Embryonic facial prominence (tissue), 1 donor: ENCODE results near the gene TXN2.

Experiments
- DNase-seq: peaks from one replicate; pipeline ENCODE4 v3.0.0-alpha.2; 2016; ENCODE audit errors: extremely low spot score

TXN2 gene

DNA sequence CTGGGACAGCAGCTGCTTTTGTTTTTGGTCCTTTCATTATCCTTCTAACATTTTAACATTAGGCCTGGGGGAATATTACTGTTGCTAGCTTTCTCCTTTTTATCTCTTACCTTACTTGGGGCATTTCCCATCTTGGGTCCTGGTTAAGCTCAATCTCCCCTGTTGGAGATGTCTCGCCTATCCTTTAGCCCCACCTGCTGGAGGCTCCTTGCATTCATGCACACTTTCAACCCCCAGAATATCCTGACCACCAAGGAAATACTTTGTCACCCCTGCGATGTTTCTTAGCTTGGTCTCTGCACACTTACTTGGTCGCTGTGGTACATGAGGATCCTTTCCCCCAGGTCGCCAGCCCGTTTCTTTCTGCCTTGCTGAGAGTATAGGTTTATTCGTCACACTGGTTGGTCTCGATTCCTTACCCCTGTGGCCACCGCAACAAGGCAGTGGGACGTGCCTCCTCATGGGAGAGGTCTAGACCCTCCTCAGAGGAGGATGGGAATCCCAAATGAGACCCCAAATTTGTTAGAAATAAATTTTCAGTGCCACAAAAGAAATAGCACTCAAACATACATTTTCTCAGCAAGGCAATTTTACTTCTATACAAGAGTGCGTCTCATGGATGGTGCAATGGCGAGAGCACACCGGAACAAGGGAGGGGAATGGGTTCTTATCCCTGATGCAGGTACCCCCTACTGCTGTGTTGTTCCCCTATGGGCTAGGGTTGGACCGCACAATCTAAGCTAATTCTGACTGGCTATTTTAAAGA lies 5.4 kb upstream of the TXN2 start:
- DNase-seq = no peak

DNA sequence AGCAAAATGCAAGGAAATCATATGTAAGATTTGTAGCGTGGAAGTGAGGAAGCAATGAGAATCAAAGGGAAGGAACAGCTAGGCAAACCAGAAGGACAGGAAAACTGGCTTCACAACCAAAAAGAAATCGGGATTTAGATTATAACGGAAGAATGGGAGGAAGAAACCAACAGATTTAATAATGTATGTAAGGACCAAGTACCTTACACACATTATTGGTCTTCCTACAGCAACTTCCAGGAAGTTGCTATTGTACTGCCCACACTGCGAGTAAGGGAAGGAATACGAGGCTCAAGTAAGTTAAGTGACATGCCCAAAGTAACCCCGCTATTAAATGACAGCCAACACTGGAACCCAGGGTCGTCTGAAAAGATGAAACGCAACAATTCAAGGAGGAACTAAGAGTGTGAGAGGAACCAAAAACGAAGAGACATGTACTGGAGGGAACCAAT lies 473 bp downstream of the TXN2 start:
- peak; percentile 75 for DNase-seq

DNA sequence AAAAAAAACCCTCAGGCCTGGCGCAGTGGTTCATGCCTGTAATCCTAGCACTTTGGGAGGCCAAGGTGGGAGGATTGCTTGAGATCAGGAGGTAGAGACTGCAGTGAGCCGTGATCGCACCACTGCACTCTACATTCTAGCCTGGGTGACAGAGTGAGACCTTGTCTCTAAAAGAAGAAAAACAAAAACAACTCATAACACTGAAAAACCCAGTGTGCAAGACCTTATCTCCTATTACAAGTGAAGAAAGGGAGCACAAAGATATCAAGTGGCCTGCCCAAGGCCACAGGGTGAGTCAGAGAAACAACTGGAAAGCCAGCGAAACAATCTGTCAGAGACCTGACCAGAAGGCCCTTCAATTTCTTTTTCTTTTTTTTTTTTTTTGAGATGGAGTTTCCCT lies 2.5 kb downstream of the TXN2 start:
- no peak for DNase-seq

DNA sequence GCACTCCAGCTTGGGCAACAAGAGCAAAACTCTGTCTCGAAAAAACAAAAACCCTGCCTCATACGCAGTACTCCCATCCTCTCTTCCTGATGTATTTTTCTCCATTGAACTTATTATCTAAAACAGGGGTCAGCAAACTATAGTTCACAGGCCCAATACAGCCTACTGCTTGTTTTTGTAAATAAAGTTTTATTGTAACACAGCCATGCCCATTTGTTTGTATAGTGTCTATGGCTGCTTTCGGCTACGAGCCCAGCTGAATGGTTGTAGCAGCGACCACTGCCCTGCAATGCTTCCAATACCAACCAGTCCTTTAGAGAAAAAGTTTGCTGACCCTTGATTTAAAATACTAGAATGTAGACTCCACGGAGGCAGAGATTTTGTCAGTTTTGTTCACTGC lies 6.1 kb downstream of the TXN2 start:
- no peak for DNase-seq

DNA sequence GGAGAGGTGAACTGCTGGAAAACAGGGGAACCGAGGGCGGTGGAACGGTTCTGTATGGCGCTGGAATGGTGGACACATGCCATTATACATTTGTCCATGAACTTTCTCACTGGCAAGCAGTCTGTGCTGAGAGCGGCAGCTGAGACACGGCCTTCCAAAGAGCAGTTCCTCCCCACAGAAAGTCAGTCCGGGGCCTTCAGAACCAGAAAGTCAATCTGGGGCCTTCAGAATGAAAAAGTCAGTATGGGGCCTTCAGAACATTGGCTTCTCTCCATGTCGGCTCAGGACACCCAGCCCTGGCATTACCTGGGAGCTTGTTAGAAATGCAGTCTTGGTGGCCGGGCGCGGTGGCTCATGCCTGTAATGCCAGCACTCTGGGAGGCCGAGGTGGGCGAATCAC lies 8.8 kb downstream of the TXN2 start:
- no peak for DNase-seq

DNA sequence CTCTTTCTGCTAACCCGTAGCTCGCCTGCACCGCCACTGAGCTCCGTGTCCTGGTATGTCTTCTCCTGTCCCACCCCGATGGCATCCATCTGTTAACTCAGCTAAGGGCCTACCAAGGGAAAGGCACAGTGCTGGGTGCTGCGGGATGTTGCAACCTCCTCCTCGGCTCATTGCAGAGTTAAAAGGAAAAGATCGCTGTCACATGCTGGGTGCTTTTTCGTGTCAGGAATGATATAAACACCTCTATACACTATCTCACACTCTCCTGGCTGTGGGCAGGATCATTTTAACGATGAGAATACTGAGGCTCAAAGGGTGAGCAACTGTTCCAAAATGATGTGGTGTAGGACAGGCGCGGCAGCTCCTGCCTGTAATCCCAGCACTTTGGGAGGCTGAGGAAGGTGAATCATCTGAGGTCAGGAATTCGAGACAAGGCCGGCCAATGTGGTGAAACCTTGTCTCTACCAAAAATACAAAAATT lies 10.1 kb downstream of the TXN2 start:
- no peak for DNase-seq

DNA sequence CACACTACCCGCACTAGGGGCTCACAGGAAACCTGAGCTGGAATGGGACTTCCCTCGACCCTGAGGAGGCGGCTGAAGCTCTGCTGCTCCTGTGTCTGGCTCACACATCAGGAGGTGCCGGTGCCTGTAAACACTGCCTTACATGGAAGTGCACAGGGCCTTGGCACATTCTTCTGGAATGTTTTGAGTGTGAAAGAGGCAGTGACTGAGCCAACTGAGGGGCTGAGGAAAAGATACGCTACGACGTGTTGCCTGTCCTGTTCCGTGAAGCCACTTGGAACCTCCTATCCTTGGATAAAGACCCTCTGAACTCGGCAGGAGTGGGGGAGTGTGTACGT lies 10.5 kb downstream of the TXN2 start:
- no peak for DNase-seq

DNA sequence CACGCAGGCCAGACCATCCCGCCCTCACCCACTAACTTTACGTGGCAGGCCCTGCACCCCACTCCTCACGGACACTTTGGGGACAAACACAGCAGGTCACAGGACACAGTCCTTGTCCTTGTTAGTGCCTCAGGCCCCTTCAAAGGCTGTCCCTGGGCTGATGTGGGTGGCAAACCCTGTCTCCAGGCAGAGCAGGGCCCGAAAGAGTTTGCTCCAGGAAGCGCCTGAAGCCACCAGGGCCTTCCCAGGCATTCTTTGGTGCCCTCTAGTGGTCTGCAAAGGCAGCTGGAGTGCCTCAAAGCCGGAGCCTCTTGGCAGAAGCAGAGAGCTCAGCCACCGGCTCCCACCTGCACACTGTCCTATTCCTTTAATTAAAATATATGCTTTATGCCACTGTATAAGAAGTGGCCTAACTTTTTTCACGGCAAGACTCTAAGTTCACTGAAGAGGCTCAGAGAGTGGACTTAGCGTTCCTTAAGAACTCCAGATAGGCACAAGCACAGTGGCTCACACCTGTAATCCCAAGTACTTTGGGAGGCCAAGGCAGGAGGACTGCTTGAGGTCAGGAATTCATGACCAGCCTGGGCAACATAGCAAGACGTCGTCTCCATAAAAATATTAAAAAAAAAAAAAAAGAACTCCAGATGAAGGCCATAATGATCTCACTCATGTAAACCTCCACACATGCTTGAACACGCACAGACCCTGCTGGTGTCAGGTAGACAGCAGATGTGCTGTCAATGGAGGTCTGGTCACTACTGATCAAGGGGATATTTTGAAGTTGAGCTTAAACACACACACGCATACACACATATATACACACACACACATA lies 11.1 kb downstream of the TXN2 start:
- peak; percentile 75 for DNase-seq

DNA sequence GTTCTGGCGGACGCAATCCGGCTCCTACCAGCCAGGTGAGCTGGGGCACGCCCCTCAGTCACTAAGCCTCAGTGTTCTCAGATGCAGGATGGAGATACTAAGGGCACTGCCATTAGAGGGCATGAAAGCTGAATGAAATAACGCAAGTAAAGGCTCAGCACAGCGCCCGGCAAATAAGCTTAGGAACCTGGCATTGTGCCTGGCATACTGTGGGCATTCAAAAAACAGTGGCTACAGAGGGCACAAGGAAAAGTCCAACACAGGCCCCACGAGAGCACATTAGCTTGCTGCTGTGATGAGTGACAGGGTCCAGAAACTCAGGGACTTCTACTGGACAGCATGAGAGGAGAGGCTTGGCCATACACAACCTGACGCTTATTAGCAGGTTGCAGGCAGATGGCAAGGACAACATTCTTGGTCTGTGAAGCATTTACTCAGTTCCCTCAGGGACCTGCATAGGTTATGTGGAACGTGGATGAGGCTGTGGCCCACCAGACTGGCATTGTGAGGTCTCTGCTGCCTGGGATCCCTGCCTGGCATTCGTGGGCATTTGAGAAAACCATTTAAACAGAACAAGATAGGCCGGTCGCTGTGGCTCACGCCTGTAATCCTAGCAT lies 12.2 kb downstream of the TXN2 start:
- no peak for DNase-seq

DNA sequence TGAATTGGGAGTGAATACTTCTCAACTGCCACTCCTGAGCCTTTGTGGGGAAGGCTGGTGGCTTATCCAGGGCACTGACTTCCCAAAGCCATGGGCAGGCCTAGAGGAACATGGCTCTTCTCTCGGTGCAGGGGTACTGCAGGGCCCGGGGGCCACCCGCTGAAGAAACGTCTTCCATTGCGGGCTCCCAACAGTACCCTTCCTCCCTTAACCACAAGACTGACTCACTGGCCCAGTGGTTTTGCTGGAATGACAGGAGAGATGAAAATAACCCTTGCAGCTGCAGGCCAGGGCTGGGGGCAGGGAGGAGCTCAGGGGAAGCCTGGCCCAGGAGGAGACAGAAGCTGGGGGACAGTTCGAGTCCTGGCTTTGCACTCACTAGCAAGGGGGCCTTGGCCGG lies 13.5 kb downstream of the TXN2 start:
- DNase-seq = no peak

DNA sequence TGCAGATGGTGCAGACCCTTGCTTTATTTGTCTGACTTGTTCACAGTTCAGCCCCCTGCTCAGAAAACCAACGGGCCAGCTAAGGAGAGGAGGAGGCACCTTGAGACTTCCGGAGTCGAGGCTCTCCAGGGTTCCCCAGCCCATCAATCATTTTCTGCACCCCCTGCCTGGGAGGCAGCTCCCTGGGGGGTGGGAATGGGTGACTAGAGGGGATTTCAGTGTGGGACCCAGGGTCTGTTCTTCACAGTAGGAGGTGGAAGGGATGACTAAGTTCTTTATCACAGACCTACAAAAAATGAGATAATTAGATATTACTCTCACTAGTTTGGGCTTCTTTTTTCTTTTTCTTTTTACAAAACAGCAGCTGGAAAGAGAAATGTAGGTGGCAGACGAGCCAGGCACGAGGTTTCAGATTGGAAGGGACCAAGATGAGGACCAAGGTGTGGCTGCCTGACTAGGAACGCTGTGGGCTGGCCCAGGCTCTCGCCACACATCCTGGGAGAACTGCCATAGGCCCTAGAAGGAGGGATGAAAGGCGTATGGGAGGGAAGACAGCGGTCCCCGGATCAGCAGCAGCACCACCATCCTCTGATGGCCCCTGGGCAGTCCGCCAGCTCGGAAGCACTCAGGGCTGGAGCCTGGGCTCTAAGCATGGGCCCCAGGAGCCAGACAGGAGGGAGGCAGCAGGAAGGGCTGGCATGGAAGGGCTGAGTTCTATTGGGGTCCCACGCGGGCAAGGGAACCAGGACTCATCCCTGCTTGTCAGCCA lies 14.2 kb downstream of the TXN2 start:
- DNase-seq = no peak

DNA sequence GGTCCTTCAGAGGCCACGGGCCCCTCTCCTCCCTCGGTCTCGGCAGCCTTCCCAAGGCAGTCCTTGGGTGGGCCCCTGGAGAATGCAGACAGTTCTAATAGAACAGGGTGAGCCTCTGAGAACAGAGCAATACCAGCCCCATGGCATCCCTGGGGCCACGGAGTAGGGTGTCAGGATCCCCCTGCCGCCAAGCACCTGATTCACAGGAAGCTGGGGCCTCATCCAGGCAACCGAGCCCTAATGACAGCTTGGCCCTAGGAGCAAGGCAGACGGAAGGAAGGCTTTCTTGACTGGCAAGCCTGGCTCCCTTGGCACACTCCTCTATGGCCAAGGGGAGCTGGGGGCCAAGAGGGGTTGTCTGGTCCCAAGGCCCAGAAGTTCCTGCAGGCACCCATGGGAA lies 15.2 kb downstream of the TXN2 start:
- no peak for DNase-seq

DNA sequence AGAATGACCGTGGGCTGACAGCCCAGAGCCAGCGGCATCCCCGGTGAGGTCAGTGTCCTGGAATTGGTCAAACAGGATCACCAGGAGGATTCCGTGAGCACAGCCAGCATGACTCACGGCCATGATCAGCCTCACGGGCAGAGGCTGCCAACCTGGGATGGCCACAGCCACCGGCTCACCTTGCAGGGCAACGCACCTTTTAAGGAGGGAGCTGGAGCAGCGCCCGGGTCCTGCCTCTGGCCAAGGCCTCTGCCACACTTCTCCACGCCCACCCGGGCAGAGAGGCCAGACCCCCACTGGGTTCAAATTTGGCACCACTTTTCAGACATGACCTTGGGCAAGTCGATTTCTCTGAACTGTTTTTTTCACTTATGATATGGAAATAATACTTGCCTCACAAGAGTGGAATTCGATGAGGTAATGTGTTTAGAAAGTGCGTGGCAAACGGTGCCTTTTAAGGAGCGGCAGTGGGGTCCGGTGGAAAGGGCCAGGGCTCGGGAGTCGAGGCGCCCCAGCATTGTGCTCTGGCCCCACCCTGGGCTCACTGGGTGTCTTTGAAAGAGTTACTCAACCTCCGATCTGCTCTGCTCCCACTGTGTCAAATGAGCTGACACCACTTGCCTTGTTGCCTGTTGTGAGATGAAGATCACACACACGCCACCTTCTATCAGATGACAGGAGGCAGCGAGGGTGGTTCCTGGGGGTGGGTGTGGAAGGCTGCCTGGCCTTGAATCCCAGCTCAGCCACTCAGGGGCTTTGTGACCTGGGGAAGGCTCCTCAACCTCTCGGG lies 16.0 kb downstream of the TXN2 start:
- no peak for DNase-seq

DNA sequence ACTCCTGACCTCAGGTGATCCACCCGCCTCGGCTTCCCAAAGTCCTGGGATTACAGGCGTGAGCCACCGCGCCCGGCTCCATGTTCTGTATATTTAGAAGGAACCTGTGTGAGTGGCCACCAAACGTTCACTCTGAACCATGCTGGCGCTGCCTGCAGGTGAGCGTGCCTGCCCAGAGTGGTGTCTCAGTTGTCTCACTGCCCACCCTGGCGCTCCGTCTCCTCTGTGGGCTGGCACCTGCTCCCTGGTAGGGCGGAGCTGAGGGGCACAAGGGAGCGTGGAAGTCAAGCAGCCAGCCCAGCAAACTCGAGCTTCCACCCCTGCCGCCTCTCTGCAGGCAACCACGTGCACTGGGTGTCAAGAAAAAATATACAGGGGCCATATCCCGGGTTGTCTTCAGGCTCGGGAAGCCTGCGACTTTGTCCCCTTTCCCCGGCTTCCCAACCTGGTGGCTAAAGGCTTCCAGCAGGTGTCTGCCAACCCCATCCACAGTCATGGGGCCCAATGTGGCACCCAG lies 16.7 kb downstream of the TXN2 start:
- DNase-seq = no peak

DNA sequence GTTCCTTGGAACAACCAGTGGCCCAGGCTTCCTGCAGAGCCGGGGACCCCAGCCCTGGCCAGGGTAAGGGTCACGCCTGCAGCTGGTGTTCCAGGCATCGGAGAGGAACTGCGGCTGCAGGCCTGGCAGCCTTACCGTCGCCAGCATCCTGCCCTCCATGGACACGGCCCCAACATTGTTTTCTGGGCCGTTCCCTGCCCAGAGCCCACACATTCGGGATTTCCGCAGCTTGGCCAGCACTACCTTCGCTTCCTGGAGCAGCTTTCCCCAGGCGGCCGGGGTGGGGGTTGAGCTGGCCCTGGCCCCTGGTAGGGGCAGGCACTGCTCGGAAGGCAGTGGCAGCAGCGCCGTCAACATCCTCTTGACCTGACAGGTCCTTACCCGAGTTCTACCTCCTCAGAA lies 17.7 kb downstream of the TXN2 start:
- no peak for DNase-seq

DNA sequence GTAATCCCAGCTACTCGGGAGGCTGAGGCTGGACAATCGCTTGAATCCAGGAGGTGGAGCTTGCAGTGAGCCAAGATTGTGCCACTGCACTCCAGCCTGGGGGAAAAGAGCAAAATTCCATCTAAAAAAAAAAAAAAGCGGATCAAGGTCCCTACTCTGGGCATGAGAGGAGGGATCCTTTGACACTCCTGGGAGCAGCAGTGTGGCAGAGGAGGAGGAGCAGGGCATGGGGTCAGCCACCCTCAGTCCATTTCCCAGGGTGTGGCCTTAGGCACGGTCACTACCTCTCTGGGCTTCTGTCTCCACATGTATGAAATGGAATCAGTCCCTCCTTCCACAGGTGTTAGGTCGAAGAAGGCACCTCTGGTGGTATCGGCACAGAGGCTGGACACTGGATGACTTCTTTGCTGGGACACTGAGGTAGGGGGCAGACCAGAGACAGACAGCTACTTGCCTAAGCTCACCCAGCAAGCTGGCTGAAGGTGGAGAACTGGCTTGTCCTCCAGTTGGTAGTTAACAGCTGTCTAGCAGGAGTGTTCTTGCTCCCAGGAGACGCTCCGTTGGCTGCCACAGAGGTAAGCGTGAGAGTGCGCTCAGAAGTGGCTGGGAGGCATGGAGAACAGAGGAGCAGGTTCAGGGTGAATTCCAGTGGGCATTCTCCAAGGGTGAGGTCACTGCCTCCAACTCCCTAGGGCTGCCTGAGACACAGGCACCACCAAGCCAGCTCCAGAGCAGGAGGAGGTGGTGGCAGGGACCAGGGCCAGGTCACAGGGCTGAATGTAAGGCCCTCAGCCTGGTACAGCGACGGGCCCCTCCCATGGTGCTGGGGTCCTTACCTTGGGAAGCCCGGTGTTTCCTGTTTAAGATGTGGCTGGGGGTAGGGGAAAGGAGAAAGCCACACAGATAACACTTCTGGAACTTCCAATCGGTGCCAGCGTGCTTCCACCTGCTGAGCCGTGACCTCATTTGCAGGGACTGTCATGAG lies 19.5 kb downstream of the TXN2 start:
- DNase-seq = no peak

DNA sequence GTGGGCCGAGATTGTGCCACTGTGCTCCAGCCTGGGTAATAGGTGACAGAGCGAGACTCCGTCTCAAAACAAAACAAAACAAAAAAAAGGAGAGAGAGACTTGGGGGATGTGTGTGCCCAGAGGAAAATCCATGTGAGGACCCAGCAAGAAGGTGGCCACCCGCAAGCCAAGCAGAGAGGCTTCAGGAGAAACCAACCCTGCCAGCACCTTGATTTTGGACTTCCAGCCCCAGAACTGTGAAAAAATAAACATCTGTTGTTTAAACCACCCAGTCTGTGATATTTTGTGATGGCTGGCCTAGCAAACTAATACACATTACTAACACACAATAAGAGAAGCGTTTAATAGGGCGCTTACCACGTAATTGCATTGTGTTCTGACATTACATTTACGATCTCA lies 21.2 kb downstream of the TXN2 start:
- DNase-seq = no peak

DNA sequence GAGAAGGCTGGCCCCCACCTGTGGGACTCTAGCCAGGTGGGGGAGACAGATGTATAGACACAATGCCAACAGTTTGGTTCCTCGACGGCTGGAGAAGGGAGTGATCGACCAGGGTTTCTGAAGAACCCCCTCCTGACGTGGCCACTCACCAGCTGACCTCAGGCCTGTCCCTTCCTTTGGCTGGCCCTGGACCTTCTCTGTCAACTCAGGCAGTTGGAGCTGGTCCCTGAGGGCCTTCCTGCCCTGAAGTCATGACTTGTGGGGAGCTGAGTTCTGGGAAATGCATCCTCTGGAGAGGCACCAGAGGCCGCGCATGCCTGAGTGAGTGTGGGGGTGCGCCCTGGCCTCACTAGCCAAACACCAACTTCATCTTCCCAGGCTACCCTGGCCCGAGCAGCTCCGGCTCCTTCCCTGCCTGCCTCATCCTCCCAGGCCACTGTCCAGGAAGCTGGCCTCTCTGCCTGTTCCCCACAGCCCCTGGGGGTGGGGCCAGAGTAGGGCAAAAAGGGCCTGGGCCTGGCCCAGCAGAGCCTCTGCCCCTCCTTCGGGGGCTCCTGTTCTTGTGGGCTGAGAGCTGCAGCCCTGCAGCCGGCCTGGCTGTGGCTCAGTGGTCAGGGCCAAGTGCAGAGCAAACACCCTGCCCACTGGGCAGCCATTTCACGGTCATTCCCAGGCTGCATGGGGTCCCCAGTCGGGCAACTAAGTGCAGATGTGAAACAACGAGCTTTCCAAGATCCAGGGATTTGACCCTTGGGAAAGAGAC lies 23.6 kb downstream of the TXN2 start:
- DNase-seq = no peak

DNA sequence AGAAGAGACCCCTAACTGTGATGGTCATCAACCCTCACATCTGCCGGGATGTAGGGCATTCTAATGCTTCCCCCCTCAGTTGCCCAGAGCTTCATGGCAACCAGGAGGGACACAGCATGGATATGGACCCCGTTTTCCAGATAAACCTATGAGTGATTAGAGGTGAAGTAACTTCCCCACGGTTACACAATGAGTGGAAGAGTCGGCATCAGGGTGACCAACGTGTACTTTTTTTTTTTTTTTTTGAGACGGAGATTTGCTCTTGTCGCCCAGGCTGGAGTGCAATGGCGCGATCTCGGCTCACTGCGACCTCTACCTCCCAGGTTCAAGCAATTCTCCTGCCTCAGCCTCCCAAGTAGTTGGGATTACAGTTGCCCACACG lies 25.0 kb downstream of the TXN2 start:
- DNase-seq = no peak
